GM23248 (cell line): ENCODE measurements around the gene APOL3.

Source experiments
- EZH2 ChIP-seq: fragments of 200-600 bp; sonication (generic); IDR thresholded peaks from 2 replicates; pipeline ENCODE4 v1.6.1; 2018; ENCODE audit warnings: antibody characterized with exemption, mild to moderate bottlenecking; ENCODE audit not compliant: insufficient read depth, poor library complexity, severe bottlenecking
- EZH2phosphoT487 ChIP-seq: fragments of 200-600 bp; sonication (generic); IDR thresholded peaks from 2 replicates; pipeline ENCODE4 v1.6.1; 2018; ENCODE audit warnings: antibody characterized with exemption, moderate library complexity, mild to moderate bottlenecking, low read depth; ENCODE audit not compliant: insufficient read depth

GRCh38 chr22:36193577-36193976 is 33.0 kb upstream of the APOL3 start:
- TF ChIP-seq EZH2 (no peak), EZH2phosphoT487 (no peak)
